ENCODE data around the gene CHST13. TPM values are rescaled to one million over a fixed set of nuclear protein-coding genes. Genes with fewer than 3 reads are reported as not detected.

The CHST13 gene
- total RNA-seq, 3 donors from 2014 or later (not counting 1 experiment from before 2014, with no cell fraction given) = 0.19 to 0.20 TPM; not detected in 1

DNA sequence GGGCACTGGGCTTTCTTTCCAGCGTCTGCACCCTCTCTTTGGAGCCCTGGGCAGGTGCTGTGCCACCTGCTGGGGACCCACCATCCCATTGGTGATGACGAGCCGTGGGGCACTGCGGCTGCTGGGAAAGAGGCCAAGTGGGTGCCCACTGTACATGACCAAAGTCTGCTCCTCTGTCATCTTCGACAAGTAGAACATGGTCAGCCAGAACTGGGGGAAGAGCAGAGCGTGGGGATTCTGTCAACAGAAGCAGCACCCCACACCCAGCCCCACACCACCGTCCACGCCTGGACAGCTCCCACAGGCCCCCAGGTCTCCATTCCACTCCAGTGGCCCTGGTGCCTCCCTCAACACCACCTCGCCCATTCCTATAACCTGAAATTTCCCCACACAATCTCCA, 16.1 kb upstream of the CHST13 start:
- no peaks in the 10 kb centered on the region for H3K4me1 Mint-ChIP-seq
- ATAC-seq = no peak
- no peaks in the 10 kb centered on the region for H3K4me1 ChIP-seq (ENCODE audit: control insufficient read depth, insufficient read depth, low read length)

DNA sequence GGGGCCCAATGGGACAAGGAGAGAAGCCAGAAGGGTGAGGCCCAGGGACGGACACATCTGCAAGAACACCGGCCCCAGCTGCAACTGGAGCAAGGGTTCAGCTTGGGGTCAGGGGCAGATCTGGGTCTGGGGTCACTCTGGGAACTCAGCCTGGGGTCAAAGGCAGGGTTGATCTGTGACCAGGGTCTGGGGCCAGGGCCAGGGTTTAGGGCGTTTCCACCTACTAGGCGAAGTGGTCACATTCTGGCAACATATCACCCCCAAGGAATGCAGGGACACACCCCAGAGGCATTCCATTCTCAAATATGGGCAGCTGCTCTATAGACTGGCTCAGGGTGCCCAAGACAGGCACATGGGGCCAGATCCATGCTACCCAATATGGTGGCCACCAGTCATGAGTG, 15.4 kb upstream of the CHST13 start:
- Histone ChIP-seq H3K9me3 (ENCODE audit: control insufficient read depth, insufficient read depth, low read length) (no peaks in the 10 kb centered on the region), H3K4me1 (ENCODE audit: control insufficient read depth, insufficient read depth, low read length) (no peaks in the 10 kb centered on the region), H3K36me3 (ENCODE audit: control insufficient read depth, insufficient read depth, low read length) (no peaks in the 10 kb centered on the region), H3K27me3 (ENCODE audit: control insufficient read depth, insufficient read depth, low read length) (no peaks in the 10 kb centered on the region), H3K4me3 (ENCODE audit: low read length) (no peak overlapping the region), H3K27ac (ENCODE audit: low read length) (no peak overlapping the region)
- H3K4me3 Mint-ChIP-seq = no peak overlapping the region
- DNase-seq (no peak), ATAC-seq (no peak)
- 97% methylated on average over 4 of the region's 4 CpGs for WGBS (ENCODE audit: insufficient coverage)
- peaks cover 0 to 9% of the 10 kb centered on the region in 2 donors for H3K27me3 Mint-ChIP-seq (ENCODE audit: low read depth in 2 of 2)
- H3K36me3 Mint-ChIP-seq = no peaks in the 10 kb centered on the region
- TF ChIP-seq, protein P1, sequence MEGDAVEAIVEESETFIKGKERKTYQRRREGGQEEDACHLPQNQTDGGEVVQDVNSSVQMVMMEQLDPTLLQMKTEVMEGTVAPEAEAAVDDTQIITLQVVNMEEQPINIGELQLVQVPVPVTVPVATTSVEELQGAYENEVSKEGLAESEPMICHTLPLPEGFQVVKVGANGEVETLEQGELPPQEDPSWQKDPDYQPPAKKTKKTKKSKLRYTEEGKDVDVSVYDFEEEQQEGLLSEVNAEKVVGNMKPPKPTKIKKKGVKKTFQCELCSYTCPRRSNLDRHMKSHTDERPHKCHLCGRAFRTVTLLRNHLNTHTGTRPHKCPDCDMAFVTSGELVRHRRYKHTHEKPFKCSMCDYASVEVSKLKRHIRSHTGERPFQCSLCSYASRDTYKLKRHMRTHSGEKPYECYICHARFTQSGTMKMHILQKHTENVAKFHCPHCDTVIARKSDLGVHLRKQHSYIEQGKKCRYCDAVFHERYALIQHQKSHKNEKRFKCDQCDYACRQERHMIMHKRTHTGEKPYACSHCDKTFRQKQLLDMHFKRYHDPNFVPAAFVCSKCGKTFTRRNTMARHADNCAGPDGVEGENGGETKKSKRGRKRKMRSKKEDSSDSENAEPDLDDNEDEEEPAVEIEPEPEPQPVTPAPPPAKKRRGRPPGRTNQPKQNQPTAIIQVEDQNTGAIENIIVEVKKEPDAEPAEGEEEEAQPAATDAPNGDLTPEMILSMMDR (IDR thresholded peaks at IDR 0.05) = no peak
- intact Hi-C loops (cut with micrococcal nuclease) = no loop called here
- H3K27ac Mint-ChIP-seq = no peak overlapping the region
- no peaks in the 10 kb centered on the region for H3K9me3 Mint-ChIP-seq
- H3K4me1 Mint-ChIP-seq = no peaks in the 10 kb centered on the region

More for the DNA sequence above, 16.1 kb upstream of the CHST13 start:
- TF ChIP-seq, protein P1 (IDR thresholded peaks at IDR 0.05) = no peak
- H3K36me3 Mint-ChIP-seq = no peaks in the 10 kb centered on the region
- 91% methylated on average over 9 of the region's 9 CpGs for whole genome bisulfite sequencing (ENCODE audit: insufficient coverage)
- Histone ChIP-seq H3K4me3 (ENCODE audit: low read length) (no peak overlapping the region), H3K36me3 (ENCODE audit: control insufficient read depth, insufficient read depth, low read length) (no peaks in the 10 kb centered on the region), H3K9me3 (ENCODE audit: control insufficient read depth, insufficient read depth, low read length) (no peaks in the 10 kb centered on the region), H3K27ac (ENCODE audit: low read length) (no peak overlapping the region), H3K27me3 (ENCODE audit: control insufficient read depth, insufficient read depth, low read length) (no peaks in the 10 kb centered on the region)
- H3K27ac Mint-ChIP-seq = no peak overlapping the region
- no peak for DNase-seq
- no peak overlapping the region for H3K4me3 Mint-ChIP-seq
- H3K9me3 Mint-ChIP-seq = no peaks in the 10 kb centered on the region
- intact Hi-C loops (cut with micrococcal nuclease) = no loop called here
- H3K27me3 Mint-ChIP-seq (ENCODE audit: low read depth in 2 of 2) = peaks cover 0 to 9% of the 10 kb centered on the region in 2 donors

DNA sequence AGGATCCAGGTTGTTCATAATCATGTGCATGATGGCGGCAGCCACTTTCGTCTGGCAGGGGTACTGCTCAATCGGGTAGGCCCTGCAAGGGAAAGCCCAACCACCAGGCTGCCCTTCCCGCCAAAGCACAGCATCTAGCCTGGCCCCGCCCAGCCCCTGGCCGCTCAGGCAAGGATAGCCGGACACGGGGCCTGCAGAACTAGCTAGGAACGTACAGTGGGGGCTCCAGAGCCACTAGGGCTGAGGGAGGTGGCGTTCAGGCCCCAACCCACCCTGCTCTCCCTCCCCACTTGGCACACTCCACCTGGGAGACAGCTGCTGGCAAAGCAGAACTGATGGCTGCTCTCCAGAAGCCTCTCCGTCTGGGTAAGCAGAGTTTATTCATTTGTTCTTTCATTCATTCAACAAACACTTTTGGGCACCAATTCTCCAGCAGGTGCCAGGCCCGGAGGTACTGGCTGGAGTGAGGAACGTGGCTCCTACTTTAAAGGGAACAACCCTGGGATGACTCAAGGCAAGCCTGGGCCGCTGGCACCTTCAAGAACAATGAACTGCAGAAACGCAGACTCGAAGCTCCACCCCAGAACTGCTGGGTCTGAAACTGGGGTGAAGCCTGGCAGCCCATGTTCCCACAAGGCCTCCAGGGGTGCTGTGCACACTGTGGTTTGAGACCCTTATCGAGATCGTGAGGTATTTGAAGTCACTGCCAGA, 14.2 kb upstream of the CHST13 start:
- H3K27me3 Mint-ChIP-seq (ENCODE audit: low read depth in 2 of 2) = peaks cover 0 to 9% of the 10 kb centered on the region in 2 donors
- Histone ChIP-seq H3K27me3 (ENCODE audit: control insufficient read depth, insufficient read depth, low read length) (no peaks in the 10 kb centered on the region), H3K36me3 (ENCODE audit: control insufficient read depth, insufficient read depth, low read length) (no peaks in the 10 kb centered on the region), H3K9me3 (ENCODE audit: control insufficient read depth, insufficient read depth, low read length) (no peaks in the 10 kb centered on the region), H3K27ac (ENCODE audit: low read length) (no peak overlapping the region), H3K4me3 (ENCODE audit: low read length) (no peak overlapping the region), H3K4me1 (ENCODE audit: control insufficient read depth, insufficient read depth, low read length) (no peaks in the 10 kb centered on the region)
- no peak for ATAC-seq
- H3K27ac Mint-ChIP-seq = no peak overlapping the region
- H3K4me1 Mint-ChIP-seq = no peaks in the 10 kb centered on the region
- DNase-seq = no peak
- intact Hi-C loops (cut with micrococcal nuclease) = no loop called here
- WGBS (ENCODE audit: insufficient coverage) = 82% methylated on average over 18 of the region's 18 CpGs
- no peaks in the 10 kb centered on the region for H3K9me3 Mint-ChIP-seq
- H3K4me3 Mint-ChIP-seq = no peak overlapping the region
- no peaks in the 10 kb centered on the region for H3K36me3 Mint-ChIP-seq
- TF ChIP-seq, protein P1 (IDR thresholded peaks at IDR 0.05) = no peak

Measured in natural killer cell (primary cell).